ENCODE data around the gene GDF10. TPM values are rescaled to one million over a fixed set of nuclear protein-coding genes. Genes with fewer than 3 reads are reported as not detected.

The GDF10 gene
- total RNA-seq, 4 donors from 2014 or later = 0.23 to 3.9 (median 1.0) TPM

DNA sequence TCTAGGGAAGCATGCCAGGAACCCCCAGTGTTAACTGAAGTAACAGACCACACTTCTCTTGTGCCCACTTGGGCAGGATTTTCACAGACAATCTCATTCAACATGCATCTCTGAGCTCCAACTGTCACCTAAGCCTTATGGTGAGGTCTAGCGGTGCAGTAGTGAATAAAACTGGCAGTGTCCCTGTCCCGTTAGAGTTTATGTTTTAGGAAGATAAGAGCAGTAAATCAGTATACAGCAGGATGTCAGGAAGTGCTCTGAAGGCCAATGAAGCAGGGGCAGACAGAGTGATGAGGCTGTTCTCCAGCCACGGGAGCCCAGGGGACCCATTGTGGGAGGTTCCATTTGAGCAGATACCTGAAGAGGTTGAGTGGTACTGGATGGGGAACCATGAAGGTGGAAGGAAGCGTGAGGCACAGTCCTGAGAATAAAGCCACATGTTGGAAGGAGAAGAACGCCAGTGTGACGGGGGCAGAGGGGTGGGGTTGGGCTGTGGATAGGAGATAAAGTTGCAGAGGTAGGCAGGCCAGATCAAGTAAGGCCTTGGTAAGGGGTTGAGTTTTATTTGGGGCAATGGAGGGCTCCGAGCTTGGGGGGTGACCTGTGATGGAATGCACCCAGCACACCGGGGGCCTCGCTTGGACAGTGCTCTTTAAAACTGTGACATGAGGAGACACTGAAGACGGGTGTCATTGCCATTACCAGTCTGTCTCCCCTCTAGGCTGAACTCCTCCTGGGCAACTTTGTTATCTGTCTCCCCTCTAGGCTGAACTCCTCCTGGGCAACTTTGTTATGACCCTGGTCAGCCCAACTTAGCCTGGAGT, 6.6 kb downstream of the GDF10 start:
- TF ChIP-seq POLR2A (IDR thresholded peaks at IDR 0.05) = no peak
- TF ChIP-seq, protein P1, sequence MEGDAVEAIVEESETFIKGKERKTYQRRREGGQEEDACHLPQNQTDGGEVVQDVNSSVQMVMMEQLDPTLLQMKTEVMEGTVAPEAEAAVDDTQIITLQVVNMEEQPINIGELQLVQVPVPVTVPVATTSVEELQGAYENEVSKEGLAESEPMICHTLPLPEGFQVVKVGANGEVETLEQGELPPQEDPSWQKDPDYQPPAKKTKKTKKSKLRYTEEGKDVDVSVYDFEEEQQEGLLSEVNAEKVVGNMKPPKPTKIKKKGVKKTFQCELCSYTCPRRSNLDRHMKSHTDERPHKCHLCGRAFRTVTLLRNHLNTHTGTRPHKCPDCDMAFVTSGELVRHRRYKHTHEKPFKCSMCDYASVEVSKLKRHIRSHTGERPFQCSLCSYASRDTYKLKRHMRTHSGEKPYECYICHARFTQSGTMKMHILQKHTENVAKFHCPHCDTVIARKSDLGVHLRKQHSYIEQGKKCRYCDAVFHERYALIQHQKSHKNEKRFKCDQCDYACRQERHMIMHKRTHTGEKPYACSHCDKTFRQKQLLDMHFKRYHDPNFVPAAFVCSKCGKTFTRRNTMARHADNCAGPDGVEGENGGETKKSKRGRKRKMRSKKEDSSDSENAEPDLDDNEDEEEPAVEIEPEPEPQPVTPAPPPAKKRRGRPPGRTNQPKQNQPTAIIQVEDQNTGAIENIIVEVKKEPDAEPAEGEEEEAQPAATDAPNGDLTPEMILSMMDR (IDR thresholded peaks at IDR 0.05) = no peak
- no peak for DNase-seq (ENCODE audit: low spot score in 2 of 2)
- intact Hi-C loops (cut with DNase I; ENCODE audit: low total_unique reads) = no loop called here
- WGBS, 2 donors = 78 to 85% methylated on average over 10 of the region's 10 CpGs
- H3K4me3 ChIP-seq (ENCODE audit: low read depth, poor library complexity, severe bottlenecking) = no peak overlapping the region

DNA sequence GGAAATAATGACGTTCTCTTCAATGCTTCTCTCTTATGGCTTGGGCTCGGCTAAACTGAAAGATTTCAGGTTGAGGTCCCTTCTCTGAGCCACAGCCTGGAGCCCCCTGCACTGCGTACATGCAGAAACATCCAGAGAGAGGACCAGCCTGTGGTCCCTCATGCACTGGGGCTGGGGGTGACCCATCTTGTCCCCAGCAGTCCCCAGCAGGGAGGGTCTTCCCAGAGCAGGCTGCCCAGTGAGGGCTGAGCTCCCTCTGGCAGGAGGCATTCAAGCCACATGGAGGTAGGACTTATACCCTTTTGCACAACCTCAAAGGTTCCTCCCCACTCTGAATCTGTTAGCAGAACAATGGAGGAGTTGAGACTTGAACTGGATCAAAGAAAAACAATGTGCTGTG, 7.4 kb downstream of the GDF10 start:
- TF ChIP-seq, protein P1 (IDR thresholded peaks at IDR 0.05) = no peak
- no peak for TF ChIP-seq POLR2A (IDR thresholded peaks at IDR 0.05)
- 91 to 93% methylated on average over 3 of the region's 3 CpGs for WGBS, 2 donors
- intact Hi-C loops (cut with DNase I; ENCODE audit: low total_unique reads) = no loop called here
- no peak for DNase-seq (ENCODE audit: low spot score in 2 of 2)
- no peak overlapping the region for H3K4me3 ChIP-seq (ENCODE audit: low read depth, poor library complexity, severe bottlenecking)

GRCh38 chr10:47308775-47309174, 8.8 kb downstream of the GDF10 start:
- TF ChIP-seq, protein P1 (IDR thresholded peaks at IDR 0.05) = no peak
- TF ChIP-seq POLR2A (IDR thresholded peaks at IDR 0.05) = no peak
- intact Hi-C loops (cut with DNase I; ENCODE audit: low total_unique reads) = no loop called here
- DNase-seq (ENCODE audit: low spot score in 2 of 2) = no peak
- H3K4me3 ChIP-seq (ENCODE audit: low read depth, poor library complexity, severe bottlenecking) = no peak overlapping the region
- WGBS, 2 donors = 86 to 87% methylated on average over 9 of the region's 9 CpGs

GRCh38 chr10:47309408-47310089, 9.6 kb downstream of the GDF10 start:
- H3K4me3 ChIP-seq (ENCODE audit: low read depth, poor library complexity, severe bottlenecking) = no peak overlapping the region
- 80 to 89% methylated on average over 18 to 34 of the region's 34 CpGs for WGBS, 2 donors
- intact Hi-C loops (cut with DNase I; ENCODE audit: low total_unique reads) = loop anchor here (10.0 kb wide), 1 partner anchor 265 kb away; no protein-coding TSS in a partner anchor
- TF ChIP-seq, protein P1 (IDR thresholded peaks at IDR 0.05) = no peak
- no peak for TF ChIP-seq POLR2A (IDR thresholded peaks at IDR 0.05)
- DNase-seq (ENCODE audit: low spot score in 2 of 2) = no peak

GRCh38 chr10:47310090-47310505, 10.1 kb downstream of the GDF10 start:
- TF ChIP-seq POLR2A (IDR thresholded peaks at IDR 0.05) = no peak
- TF ChIP-seq, protein P1 (IDR thresholded peaks at IDR 0.05) = no peak
- H3K4me3 ChIP-seq (ENCODE audit: low read depth, poor library complexity, severe bottlenecking) = no peak overlapping the region
- 95 to 97% methylated on average over 28 to 34 of the region's 37 CpGs for WGBS, 2 donors
- no peak for DNase-seq (ENCODE audit: low spot score in 2 of 2)
- intact Hi-C loops (cut with DNase I; ENCODE audit: low total_unique reads) = loop anchor here (10.0 kb wide), 1 partner anchor 265 kb away; no protein-coding TSS in a partner anchor

Data from lower leg skin (tissue), 4 donors.